A549 (cell line): Measurements from ENCODE around the gene STXBP2. TPM values are rescaled to one million over a fixed set of nuclear protein-coding genes. Genes with fewer than 3 reads are reported as not detected.
A peak's percentile ranks its signal among the peaks of the same experiment; 100 is the strongest.

Experiments used
- ATAC-seq, 2 experiments: fragments of 200-7000 bp in 1 of 2; fragments of >200 bp in 1 of 2; cut with Nextera tagmentation in 1 of 2; cut with Tn5 transposase in 1 of 2; 3 replicates each; pipeline versions ENCODE4 v1.8.0 to v1.9.1; 2018 to 2020; ENCODE audit warnings: mild to moderate bottlenecking in 1 of 2, moderate library complexity in 1 of 2
- CTCF ChIA-PET: fragments of 300-600 bp; sonication (Branson Sonifier 250); formaldehyde crosslinking; extraction: SDS; loops from one replicate; lab custom pipeline; 2021; ENCODE audit warnings: antibody characterized with exemption, inconsistent platforms; lab: Yijun Ruan, JAX
- POLR2A ChIA-PET: fragments of 350-600 bp; formaldehyde crosslinking; extraction: SDS; loops from one replicate; lab custom pipeline; 2021; ENCODE audit warnings: antibody characterized with exemption, inconsistent platforms; lab: Yijun Ruan, JAX
- DNase-seq, 2 experiments: peaks; one replicate each; pipeline versions ENCODE4 v3.0.0 to v3.0.0-alpha.2; 2011 to 2016; ENCODE audit warnings: low read depth in 1 of 2, low spot score in 1 of 2
- FAIRE-seq: peaks from 2 replicates; lab custom pipeline; 2011; peaks lifted over from hg19 to GRCh38; lab: Jason Lieb, UNC
- H3K27ac ChIP-seq, 2 experiments: fragments of >200 bp; sonication (Bioruptor Twin); formaldehyde crosslinking; 3 replicates each; pipeline ENCODE4 v1.5.1; 2016 to 2017
- H3K4me1 ChIP-seq: fragments of >200 bp; sonication (Bioruptor Twin); formaldehyde crosslinking; 3 replicates; pipeline ENCODE4 v1.6.1; 2016
- H3K4me2 ChIP-seq: fragments of >200 bp; sonication (Bioruptor Twin); formaldehyde crosslinking; 3 replicates; pipeline ENCODE4 v1.6.1; 2016
- H3K4me3 ChIP-seq: fragments of >200 bp; sonication (Bioruptor Twin); formaldehyde crosslinking; 3 replicates; pipeline ENCODE4 v1.5.1; 2016
- H3K9me3 ChIP-seq: fragments of >200 bp; sonication (Bioruptor Twin); formaldehyde crosslinking; 3 replicates; pipeline ENCODE4 v1.6.1; 2016
- CBX8 ChIP-seq: fragments of 200-600 bp; sonication (generic); IDR thresholded peaks from 2 replicates; pipeline ENCODE4 v1.6.1; 2016
- CEBPB ChIP-seq, 2 experiments: fragments of >200 bp in 1 of 2; sonication (Bioruptor Twin) in 1 of 2; formaldehyde crosslinking in 1 of 2; IDR thresholded peaks; 2 replicates each; pipeline ENCODE4 v1.6.1; 2012 to 2016
- CHD4 ChIP-seq: fragments of 200-600 bp; sonication (generic); IDR thresholded peaks from 2 replicates; pipeline ENCODE4 v1.6.1; 2016; ENCODE audit warnings: antibody characterized with exemption, mild to moderate bottlenecking, borderline replicate concordance
- EHF ChIP-seq: fragments of 250-450 bp; sonication (Bioruptor Pico); IDR thresholded peaks from 2 replicates; pipeline ENCODE4 v1.5.0; 2020; ENCODE audit warnings: mild to moderate bottlenecking
- EP300 ChIP-seq, 2 experiments: fragments of >200 bp; sonication (Bioruptor Twin); formaldehyde crosslinking; IDR thresholded peaks; 2 replicates in 1 of 2; 3 replicates in 1 of 2; pipeline ENCODE4 v1.6.1; 2016 to 2017
- GATA3 ChIP-seq: IDR thresholded peaks from 2 replicates; pipeline ENCODE4 v1.6.1; 2012; ENCODE audit warnings: borderline replicate concordance
- HOXB13 ChIP-seq: fragments of 250-450 bp; sonication (Bioruptor Pico); IDR thresholded peaks from 2 replicates; pipeline ENCODE4 v1.5.0; 2020; ENCODE audit warnings: low read depth, mild to moderate bottlenecking, moderate library complexity
- HOXB5 ChIP-seq: fragments of 250-450 bp; sonication (Bioruptor Pico); IDR thresholded peaks from 2 replicates; pipeline ENCODE4 v1.5.0; 2020; ENCODE audit warnings: mild to moderate bottlenecking, moderate library complexity
- JUN ChIP-seq, 2 experiments: fragments of >200 bp; sonication (Bioruptor Twin); formaldehyde crosslinking; IDR thresholded peaks; 2 replicates in 1 of 2; 3 replicates in 1 of 2; pipeline ENCODE4 v1.6.1; 2016 to 2017
- KDM5A ChIP-seq: fragments of 200-600 bp; sonication (generic); IDR thresholded peaks from 2 replicates; pipeline ENCODE4 v1.6.1; 2016; ENCODE audit warnings: antibody characterized with exemption, mild to moderate bottlenecking
- MAFK ChIP-seq: fragments of 450-650 bp; IDR thresholded peaks from 2 replicates; pipeline ENCODE4 v1.6.1; 2014; ENCODE audit not compliant: partially characterized antibody
- NFE2L2 ChIP-seq: fragments of 150-350 bp; conservative IDR thresholded peaks from 2 replicates; pipeline ENCODE4 v1.6.1; 2014; ENCODE audit warnings: low read length
- NPAS2 ChIP-seq: fragments of 250-450 bp; sonication (Bioruptor Pico); IDR thresholded peaks from 2 replicates; pipeline ENCODE4 v1.8.0; 2022; ENCODE audit warnings: mild to moderate bottlenecking, moderate library complexity, borderline replicate concordance
- POLR2AphosphoS2 ChIP-seq: conservative IDR thresholded peaks from 2 replicates; pipeline ENCODE4 v1.6.1; 2012; ENCODE audit warnings: low read length, improper control_type of control experiment, inconsistent platforms
- RAD21 ChIP-seq, 2 experiments: fragments of >200 bp in 1 of 2; sonication (Bioruptor Twin) in 1 of 2; formaldehyde crosslinking in 1 of 2; IDR thresholded peaks in 1 of 2; conservative IDR thresholded peaks in 1 of 2; 2 replicates in 1 of 2; 3 replicates in 1 of 2; pipeline ENCODE4 v1.6.1; 2012 to 2018; ENCODE audit warnings: inconsistent platforms in 1 of 2
- RARB ChIP-seq: fragments of 250-450 bp; sonication (Bioruptor Pico); IDR thresholded peaks from 2 replicates; pipeline ENCODE4 v1.8.0; 2021; ENCODE audit warnings: mild to moderate bottlenecking, moderate library complexity
- RFX5 ChIP-seq: fragments of 450-650 bp; IDR thresholded peaks from 2 replicates; pipeline ENCODE4 v1.7.1; 2014; ENCODE audit warnings: antibody characterized with exemption, mild to moderate bottlenecking, moderate library complexity
- SMC3 ChIP-seq: fragments of >200 bp; sonication (Bioruptor Twin); formaldehyde crosslinking; IDR thresholded peaks from 3 replicates; pipeline ENCODE4 v1.6.1; 2018; ENCODE audit warnings: inconsistent platforms
- SREBF2 ChIP-seq: fragments of 450-650 bp; IDR thresholded peaks from 2 replicates; pipeline ENCODE4 v1.6.1; 2014; ENCODE audit warnings: mild to moderate bottlenecking, moderate library complexity
- ZFP36 ChIP-seq: fragments of 450-650 bp; IDR thresholded peaks from 2 replicates; pipeline ENCODE4 v1.6.1; 2014; ENCODE audit warnings: borderline replicate concordance; ENCODE audit not compliant: partially characterized antibody
- WGBS: methylation state at CpG from one replicate; pipeline ENCODE4 v1.1.6; 2017; ENCODE audit errors: missing lambda C conversion rate; 5-methylcytosine and 5-hydroxymethylcytosine counted together
- polyA plus RNA-seq, 4 experiments: library from polyadenylated mRNA; depleted of rRNA in 3 of 4; stranded (reverse); fragments of >200 nt; fragmentation: RNase III in 1 of 4; extraction: RNeasy Plus Mini Kit Qiagen cat#74134 plus additional on column Dnase treatment in 1 of 4; gene quantifications; 2 replicates in 3 of 4; 3 replicates in 1 of 4; pipeline ENCODE4 v1.2.3, GENCODE V29; 2011 to 2017
- TF ChIP-seq, protein P1 (sequence below): fragments of 450-650 bp; IDR thresholded peaks from 2 replicates; pipeline ENCODE4 v1.6.1; 2014; ENCODE audit warnings: antibody characterized with exemption
- TF ChIP-seq, protein P2 (sequence below): IDR thresholded peaks from 2 replicates; pipeline ENCODE4 v1.6.1; 2012; ENCODE audit warnings: low read depth, borderline replicate concordance
- TF ChIP-seq, protein P3 (sequence below): IDR thresholded peaks from 2 replicates; pipeline ENCODE4 v1.6.1; 2012
- TF ChIP-seq, protein P4 (sequence below): fragments of 250-450 bp; sonication (Bioruptor Pico); IDR thresholded peaks from 2 replicates; pipeline ENCODE4 v1.5.0; 2021; ENCODE audit warnings: mild to moderate bottlenecking, moderate library complexity, borderline replicate concordance
- TF ChIP-seq, protein P5 (sequence below): IDR thresholded peaks from 2 replicates; pipeline ENCODE4 v1.6.1; 2012
- TF ChIP-seq, protein P6 (sequence below): fragments of >200 bp; sonication (Bioruptor Twin); formaldehyde crosslinking; IDR thresholded peaks from 3 replicates; pipeline ENCODE4 v1.5.1; 2016

Gene STXBP2
- polyA plus RNA-seq, 2 of the 4 experiments (the other 2 are of a cell fraction), result 41.4 to 47.2 TPM

DNA sequence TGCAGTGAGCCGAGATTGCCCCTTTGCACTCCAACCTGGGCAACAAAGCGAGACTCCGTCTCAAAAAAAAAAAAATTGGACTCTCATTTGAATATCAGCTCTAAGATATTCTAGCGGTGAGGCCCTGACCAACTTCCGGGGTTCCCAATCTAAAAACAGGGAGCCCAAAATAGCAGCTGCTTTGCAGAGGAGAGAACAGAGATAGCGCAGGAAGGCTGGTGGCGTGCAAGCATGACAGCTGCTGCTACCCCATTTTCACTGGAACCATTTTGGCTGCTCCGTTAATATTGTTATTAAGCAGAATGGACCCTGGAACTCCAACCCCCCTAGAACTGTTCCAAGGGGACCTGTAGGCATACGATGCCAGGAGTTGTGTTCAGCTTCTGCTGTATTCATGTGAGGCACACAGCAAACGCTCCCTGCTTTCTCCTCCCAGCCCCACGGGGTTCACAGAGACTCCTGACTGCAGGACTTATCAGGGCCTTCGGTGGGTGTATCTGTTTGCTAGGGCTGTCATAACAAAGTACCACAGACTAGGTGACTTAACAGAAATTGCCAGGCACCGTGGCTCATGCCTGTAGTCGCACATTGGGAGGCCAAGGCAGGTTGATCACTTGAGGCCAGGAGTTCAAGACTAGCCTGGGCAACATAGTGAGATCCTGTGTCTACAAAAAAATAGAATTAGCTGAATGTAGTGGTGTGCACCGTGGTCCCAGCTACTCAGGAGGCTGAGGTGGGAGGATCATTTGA is 11.5 kb downstream of the STXBP2 start:
- POLR2A ChIA-PET, result no interaction called here
- WGBS, result 88% methylated on average over 12 of the region's 15 CpGs
- Histone ChIP-seq H3K9me3 (no peaks in the 10 kb centered on the region), H3K4me1 (no peaks in the 10 kb centered on the region)
- DNase-seq, result no peak
- no peak for TF ChIP-seq NFE2L2
- TF ChIP-seq, all 56 proteins: peak for 0
- no peak overlapping the region for H3K27ac ChIP-seq
- CTCF ChIA-PET, result interaction anchor here (0.9 to 1.8 kb wide), 3 partner anchors 25 to 32 kb away, joined by 3 to 5 read pairs (median 5); partner anchors contain the start of gene TRAPPC5
- H3K4me3 ChIP-seq, result no peak overlapping the region
- FAIRE-seq (no peak), ATAC-seq (no peak)
- H3K4me2 ChIP-seq, result no peak overlapping the region

DNA sequence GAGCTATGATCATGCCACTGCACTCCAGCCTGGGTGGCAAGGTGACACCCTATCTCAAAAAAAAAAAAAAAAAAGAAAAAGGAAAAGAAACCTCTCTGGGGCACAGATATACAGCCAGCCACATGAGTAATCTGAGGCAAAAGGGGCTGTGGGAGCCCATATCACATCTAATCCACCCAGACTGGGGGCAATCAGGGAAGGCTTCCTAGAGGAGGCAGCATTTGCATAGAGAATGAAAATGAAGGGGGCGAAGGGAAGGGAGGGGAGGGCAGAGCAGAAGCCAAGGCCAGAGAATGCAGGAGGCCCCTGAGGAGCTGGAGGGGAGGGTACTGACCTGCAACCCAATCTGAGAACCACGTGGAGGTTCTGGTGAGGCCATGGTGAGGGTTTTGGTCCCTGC is 13.2 kb downstream of the STXBP2 start:
- Histone ChIP-seq H3K4me2 (no peak overlapping the region), H3K4me3 (no peak overlapping the region), H3K27ac (no peak overlapping the region), H3K9me3 (no peaks in the 10 kb centered on the region), H3K4me1 (no peaks in the 10 kb centered on the region)
- no peak for ATAC-seq
- WGBS, result 84% methylated on average over 2 of the region's 2 CpGs
- TF ChIP-seq MAFK (no peak), ZFP36 (peak; percentile 85)
- no peak for FAIRE-seq
- no peak for DNase-seq
- CTCF ChIA-PET, result interaction anchor here (0.7 kb wide), 1 partner anchor 30 kb away, joined by 4 read pairs; the partner anchor contains the start of gene TRAPPC5
- POLR2A ChIA-PET, result no interaction called here

DNA sequence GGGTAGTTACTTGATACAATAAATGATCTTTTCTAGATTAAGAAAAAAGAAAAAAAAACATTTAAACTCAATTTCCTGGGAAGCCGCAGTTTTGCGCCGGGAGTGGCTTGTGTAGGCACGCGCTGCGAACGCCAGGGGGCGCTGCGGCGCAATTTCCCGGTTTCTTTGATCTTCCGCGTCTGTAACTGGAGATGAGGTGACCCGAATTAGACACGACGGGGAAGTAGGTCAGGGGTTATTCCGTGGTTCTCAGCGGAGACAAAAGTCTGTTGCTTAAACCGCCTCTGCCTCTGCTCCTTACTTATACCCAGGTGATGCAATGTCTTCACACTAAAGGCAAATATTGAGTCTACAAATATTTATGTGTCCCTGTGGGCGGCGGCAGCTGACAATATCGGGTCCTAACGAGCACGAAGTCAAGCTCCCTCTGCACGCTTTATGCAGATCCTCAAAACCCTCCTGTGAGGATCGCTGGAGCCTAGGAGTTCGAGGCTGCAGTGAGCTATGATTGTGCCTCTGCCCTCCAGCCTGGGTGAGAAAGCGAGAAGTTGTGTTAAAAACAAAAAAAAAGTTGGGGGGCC is 15.2 kb downstream of the STXBP2 start:
- peak overlapping the region; percentile 71 for H3K4me2 ChIP-seq
- TF ChIP-seq KDM5A, result no peak
- TF ChIP-seq HOXB13 (CRISPR knock-in tag), result no peak
- TF ChIP-seq, protein P1, sequence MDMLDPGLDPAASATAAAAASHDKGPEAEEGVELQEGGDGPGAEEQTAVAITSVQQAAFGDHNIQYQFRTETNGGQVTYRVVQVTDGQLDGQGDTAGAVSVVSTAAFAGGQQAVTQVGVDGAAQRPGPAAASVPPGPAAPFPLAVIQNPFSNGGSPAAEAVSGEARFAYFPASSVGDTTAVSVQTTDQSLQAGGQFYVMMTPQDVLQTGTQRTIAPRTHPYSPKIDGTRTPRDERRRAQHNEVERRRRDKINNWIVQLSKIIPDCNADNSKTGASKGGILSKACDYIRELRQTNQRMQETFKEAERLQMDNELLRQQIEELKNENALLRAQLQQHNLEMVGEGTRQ, result no peak
- no peak for TF ChIP-seq CBX8
- TF ChIP-seq EP300 (IDR thresholded peaks at IDR 0.05), result no peak
- no peak for TF ChIP-seq SREBF2
- 0 out of 5 replicates have a peak, but pooled peaks of 1 of the 2 experiments have one; percentile 24 for TF ChIP-seq JUN (IDR thresholded peaks at IDR 0.05)
- peak; percentile 44 to 59; a peak in 4 of 5 replicates for TF ChIP-seq RAD21 (conservative IDR thresholded peaks at IDR 0.05 in 1 of 2, IDR thresholded peaks at IDR 0.05 in 1 of 2)
- TF ChIP-seq SMC3, result peak; percentile 86
- TF ChIP-seq, protein P2, sequence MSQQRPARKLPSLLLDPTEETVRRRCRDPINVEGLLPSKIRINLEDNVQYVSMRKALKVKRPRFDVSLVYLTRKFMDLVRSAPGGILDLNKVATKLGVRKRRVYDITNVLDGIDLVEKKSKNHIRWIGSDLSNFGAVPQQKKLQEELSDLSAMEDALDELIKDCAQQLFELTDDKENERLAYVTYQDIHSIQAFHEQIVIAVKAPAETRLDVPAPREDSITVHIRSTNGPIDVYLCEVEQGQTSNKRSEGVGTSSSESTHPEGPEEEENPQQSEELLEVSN, result no peak; the same call in 1 of the 2 replicates
- TF ChIP-seq CHD4, result no peak
- TF ChIP-seq NPAS2, result no peak
- no peak for TF ChIP-seq RARB (CRISPR knock-in tag)
- TF ChIP-seq EHF (CRISPR knock-in tag), result no peak
- TF ChIP-seq, protein P3, sequence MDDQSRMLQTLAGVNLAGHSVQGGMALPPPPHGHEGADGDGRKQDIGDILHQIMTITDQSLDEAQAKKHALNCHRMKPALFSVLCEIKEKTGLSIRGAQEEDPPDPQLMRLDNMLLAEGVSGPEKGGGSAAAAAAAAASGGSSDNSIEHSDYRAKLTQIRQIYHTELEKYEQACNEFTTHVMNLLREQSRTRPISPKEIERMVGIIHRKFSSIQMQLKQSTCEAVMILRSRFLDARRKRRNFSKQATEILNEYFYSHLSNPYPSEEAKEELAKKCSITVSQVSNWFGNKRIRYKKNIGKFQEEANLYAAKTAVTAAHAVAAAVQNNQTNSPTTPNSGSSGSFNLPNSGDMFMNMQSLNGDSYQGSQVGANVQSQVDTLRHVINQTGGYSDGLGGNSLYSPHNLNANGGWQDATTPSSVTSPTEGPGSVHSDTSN, result no peak
- no peak for TF ChIP-seq HOXB5 (CRISPR knock-in tag)
- TF ChIP-seq GATA3, result no peak
- TF ChIP-seq, protein P4, sequence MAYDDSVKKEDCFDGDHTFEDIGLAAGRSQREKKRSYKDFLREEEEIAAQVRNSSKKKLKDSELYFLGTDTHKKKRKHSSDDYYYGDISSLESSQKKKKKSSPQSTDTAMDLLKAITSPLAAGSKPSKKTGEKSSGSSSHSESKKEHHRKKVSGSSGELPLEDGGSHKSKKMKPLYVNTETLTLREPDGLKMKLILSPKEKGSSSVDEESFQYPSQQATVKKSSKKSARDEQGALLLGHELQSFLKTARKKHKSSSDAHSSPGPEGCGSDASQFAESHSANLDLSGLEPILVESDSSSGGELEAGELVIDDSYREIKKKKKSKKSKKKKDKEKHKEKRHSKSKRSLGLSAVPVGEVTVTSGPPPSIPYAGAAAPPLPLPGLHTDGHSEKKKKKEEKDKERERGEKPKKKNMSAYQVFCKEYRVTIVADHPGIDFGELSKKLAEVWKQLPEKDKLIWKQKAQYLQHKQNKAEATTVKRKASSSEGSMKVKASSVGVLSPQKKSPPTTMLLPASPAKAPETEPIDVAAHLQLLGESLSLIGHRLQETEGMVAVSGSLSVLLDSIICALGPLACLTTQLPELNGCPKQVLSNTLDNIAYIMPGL, result no peak
- TF ChIP-seq MAFK, result no peak
- TF ChIP-seq, protein P5, sequence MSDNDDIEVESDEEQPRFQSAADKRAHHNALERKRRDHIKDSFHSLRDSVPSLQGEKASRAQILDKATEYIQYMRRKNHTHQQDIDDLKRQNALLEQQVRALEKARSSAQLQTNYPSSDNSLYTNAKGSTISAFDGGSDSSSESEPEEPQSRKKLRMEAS, result 0 out of 2 replicates have a peak, but pooled peaks have one; percentile 23
- TF ChIP-seq POLR2AphosphoS2, result no peak
- TF ChIP-seq, protein P6, sequence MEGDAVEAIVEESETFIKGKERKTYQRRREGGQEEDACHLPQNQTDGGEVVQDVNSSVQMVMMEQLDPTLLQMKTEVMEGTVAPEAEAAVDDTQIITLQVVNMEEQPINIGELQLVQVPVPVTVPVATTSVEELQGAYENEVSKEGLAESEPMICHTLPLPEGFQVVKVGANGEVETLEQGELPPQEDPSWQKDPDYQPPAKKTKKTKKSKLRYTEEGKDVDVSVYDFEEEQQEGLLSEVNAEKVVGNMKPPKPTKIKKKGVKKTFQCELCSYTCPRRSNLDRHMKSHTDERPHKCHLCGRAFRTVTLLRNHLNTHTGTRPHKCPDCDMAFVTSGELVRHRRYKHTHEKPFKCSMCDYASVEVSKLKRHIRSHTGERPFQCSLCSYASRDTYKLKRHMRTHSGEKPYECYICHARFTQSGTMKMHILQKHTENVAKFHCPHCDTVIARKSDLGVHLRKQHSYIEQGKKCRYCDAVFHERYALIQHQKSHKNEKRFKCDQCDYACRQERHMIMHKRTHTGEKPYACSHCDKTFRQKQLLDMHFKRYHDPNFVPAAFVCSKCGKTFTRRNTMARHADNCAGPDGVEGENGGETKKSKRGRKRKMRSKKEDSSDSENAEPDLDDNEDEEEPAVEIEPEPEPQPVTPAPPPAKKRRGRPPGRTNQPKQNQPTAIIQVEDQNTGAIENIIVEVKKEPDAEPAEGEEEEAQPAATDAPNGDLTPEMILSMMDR, result peak; percentile 88
- no peak for TF ChIP-seq RFX5
- peak; percentile 50 to 64; a peak in 3 of 4 replicates for TF ChIP-seq CEBPB (IDR thresholded peaks at IDR 0.05)
- ATAC-seq (peak; percentile 76 to 84), DNase-seq (peak; percentile 75 to 85), FAIRE-seq (no peak)
- H3K9me3 ChIP-seq, result no peaks in the 10 kb centered on the region
- ChIA-PET CTCF (interaction anchor here (0.6 to 2.1 kb wide), 24 partner anchors 9 to 1349 kb away, joined by 3 to 16 read pairs (median 4); partner anchors contain the start of genes PET100, RETN and XAB2), POLR2A (no interaction called here)
- peak overlapping the region; percentile 32 to 76; a peak in 5 of 6 replicates for H3K27ac ChIP-seq
- no peaks in the 10 kb centered on the region for H3K4me1 ChIP-seq
- H3K4me3 ChIP-seq, result peak overlapping the region; percentile 31; the same call in 1 of the 3 replicates
- 3% methylated on average over 28 of the region's 28 CpGs for WGBS
